ENCODE data around the gene SHLD2.
A peak's percentile ranks its signal among the peaks of the same experiment; 100 is the strongest.

The SHLD2 gene

GRCh38 chr10:87094373-87095235 is at the start of gene SHLD2, which contains the start of gene GLUD1:
SHLD2 (plus strand) TSS chr10:87095206; CDS start chr10:87151355, 56,149 bp downstream.
GLUD1 (minus strand) TSS chr10:87094843; CDS start chr10:87094769, 74 bp downstream.
- H3K4me1 ChIP-seq (ENCODE audit: insufficient read depth, low read length): peaks cover 11% of the 10 kb centered on the region

GRCh38 chr10:87045434-87045938 is 49.5 kb upstream of the SHLD2 start:
- H3K4me1 ChIP-seq (ENCODE audit: insufficient read depth, low read length): no peaks in the 10 kb centered on the region
- H3K9ac ChIP-seq (ENCODE audit: low read depth, low read length): no peak overlapping the region
- no peaks in the 10 kb centered on the region for H3K9me3 ChIP-seq (ENCODE audit: control insufficient read depth, insufficient read depth, low read length)
- no peaks in the 10 kb centered on the region; the same call in 1 of the 2 replicates for H3K36me3 ChIP-seq (ENCODE audit: insufficient read depth, low read length)

More at GRCh38 chr10:87094373-87095235, at the start of gene SHLD2, which contains the start of gene GLUD1:
- H3K36me3 ChIP-seq (ENCODE audit: insufficient read depth, low read length): no peaks in the 10 kb centered on the region; the same call in 1 of the 2 replicates
- no peaks in the 10 kb centered on the region for H3K9me3 ChIP-seq (ENCODE audit: control insufficient read depth, insufficient read depth, low read length)
- H3K9ac ChIP-seq (ENCODE audit: low read depth, low read length): peak within 1 kb of the TSS; percentile 85

- no peak overlapping the region for H3K9ac ChIP-seq (ENCODE audit: low read depth, low read length)
- no peaks in the 10 kb centered on the region for H3K9me3 ChIP-seq (ENCODE audit: control insufficient read depth, insufficient read depth, low read length)
- peaks cover 21% of the 10 kb centered on the region for H3K36me3 ChIP-seq (ENCODE audit: insufficient read depth, low read length)
- H3K4me1 ChIP-seq (ENCODE audit: insufficient read depth, low read length): no peaks in the 10 kb centered on the region
These were observed 41.9 kb upstream of the SHLD2 start for GRCh38 chr10:87053111-87053510.

- Histone ChIP-seq H3K9ac (ENCODE audit: low read depth, low read length) (no peak overlapping the region), H3K9me3 (ENCODE audit: control insufficient read depth, insufficient read depth, low read length) (no peaks in the 10 kb centered on the region), H3K36me3 (ENCODE audit: insufficient read depth, low read length) (peaks cover 24% of the 10 kb centered on the region), H3K4me1 (ENCODE audit: insufficient read depth, low read length) (no peaks in the 10 kb centered on the region)
These were observed 41.3 kb upstream of the SHLD2 start for GRCh38 chr10:87053577-87054181.

GRCh38 chr10:87054373-87055295 is 40.4 kb upstream of the SHLD2 start:
- Histone ChIP-seq H3K9ac (ENCODE audit: low read depth, low read length) (no peak overlapping the region), H3K9me3 (ENCODE audit: control insufficient read depth, insufficient read depth, low read length) (no peaks in the 10 kb centered on the region), H3K4me1 (ENCODE audit: insufficient read depth, low read length) (no peaks in the 10 kb centered on the region), H3K36me3 (ENCODE audit: insufficient read depth, low read length) (peaks cover 30% of the 10 kb centered on the region)

GRCh38 chr10:87058171-87058570 is 36.8 kb upstream of the SHLD2 start:
- H3K9ac ChIP-seq (ENCODE audit: low read depth, low read length): no peak overlapping the region

GRCh38 chr10:87059401-87059800 is 35.6 kb upstream of the SHLD2 start:
- H3K9ac ChIP-seq (ENCODE audit: low read depth, low read length): no peak overlapping the region
- no peaks in the 10 kb centered on the region for H3K4me1 ChIP-seq (ENCODE audit: insufficient read depth, low read length)
- H3K9me3 ChIP-seq (ENCODE audit: control insufficient read depth, insufficient read depth, low read length): no peaks in the 10 kb centered on the region
- H3K36me3 ChIP-seq (ENCODE audit: insufficient read depth, low read length): peaks cover 24% of the 10 kb centered on the region

More at GRCh38 chr10:87058171-87058570, 36.8 kb upstream of the SHLD2 start:
- H3K36me3 ChIP-seq (ENCODE audit: insufficient read depth, low read length): peaks cover 26% of the 10 kb centered on the region
- no peaks in the 10 kb centered on the region for H3K9me3 ChIP-seq (ENCODE audit: control insufficient read depth, insufficient read depth, low read length)
- H3K4me1 ChIP-seq (ENCODE audit: insufficient read depth, low read length): no peaks in the 10 kb centered on the region

GRCh38 chr10:87060280-87060928 is 34.6 kb upstream of the SHLD2 start:
- Histone ChIP-seq H3K9ac (ENCODE audit: low read depth, low read length) (no peak overlapping the region), H3K9me3 (ENCODE audit: control insufficient read depth, insufficient read depth, low read length) (no peaks in the 10 kb centered on the region), H3K36me3 (ENCODE audit: insufficient read depth, low read length) (peaks cover 19% of the 10 kb centered on the region), H3K4me1 (ENCODE audit: insufficient read depth, low read length) (no peaks in the 10 kb centered on the region)

GRCh38 chr10:87064651-87065050 is 30.4 kb upstream of the SHLD2 start:
- Histone ChIP-seq H3K9me3 (ENCODE audit: control insufficient read depth, insufficient read depth, low read length) (no peaks in the 10 kb centered on the region), H3K36me3 (ENCODE audit: insufficient read depth, low read length) (peaks cover 18% of the 10 kb centered on the region), H3K9ac (ENCODE audit: low read depth, low read length) (no peak overlapping the region), H3K4me1 (ENCODE audit: insufficient read depth, low read length) (no peaks in the 10 kb centered on the region)

- Histone ChIP-seq H3K9ac (ENCODE audit: low read depth, low read length) (no peak overlapping the region), H3K9me3 (ENCODE audit: control insufficient read depth, insufficient read depth, low read length) (no peaks in the 10 kb centered on the region), H3K36me3 (ENCODE audit: insufficient read depth, low read length) (peaks cover 15% of the 10 kb centered on the region; the same call in 1 of the 2 replicates), H3K4me1 (ENCODE audit: insufficient read depth, low read length) (no peaks in the 10 kb centered on the region)
These were observed 28.8 kb upstream of the SHLD2 start for GRCh38 chr10:87066178-87066577.

- Histone ChIP-seq H3K4me1 (ENCODE audit: insufficient read depth, low read length) (no peaks in the 10 kb centered on the region), H3K9me3 (ENCODE audit: control insufficient read depth, insufficient read depth, low read length) (no peaks in the 10 kb centered on the region), H3K9ac (ENCODE audit: low read depth, low read length) (no peak overlapping the region), H3K36me3 (ENCODE audit: insufficient read depth, low read length) (peaks cover 15% of the 10 kb centered on the region; the same call in 1 of the 2 replicates)
These were observed 28.1 kb upstream of the SHLD2 start for GRCh38 chr10:87066865-87067264.

- peaks cover 12% of the 10 kb centered on the region; the same call in 1 of the 2 replicates for H3K36me3 ChIP-seq (ENCODE audit: insufficient read depth, low read length)
- no peaks in the 10 kb centered on the region for H3K4me1 ChIP-seq (ENCODE audit: insufficient read depth, low read length)
- H3K9me3 ChIP-seq (ENCODE audit: control insufficient read depth, insufficient read depth, low read length): no peaks in the 10 kb centered on the region
- H3K9ac ChIP-seq (ENCODE audit: low read depth, low read length): no peak overlapping the region
These were observed 26.7 kb upstream of the SHLD2 start for GRCh38 chr10:87068281-87068680.

GRCh38 chr10:87072449-87072848 is 22.6 kb upstream of the SHLD2 start:
- Histone ChIP-seq H3K36me3 (ENCODE audit: insufficient read depth, low read length) (peaks cover 6% of the 10 kb centered on the region; the same call in 1 of the 2 replicates), H3K9ac (ENCODE audit: low read depth, low read length) (no peak overlapping the region), H3K9me3 (ENCODE audit: control insufficient read depth, insufficient read depth, low read length) (no peaks in the 10 kb centered on the region)

More at GRCh38 chr10:87072449-87072848, 22.6 kb upstream of the SHLD2 start:
- no peaks in the 10 kb centered on the region for H3K4me1 ChIP-seq (ENCODE audit: insufficient read depth, low read length)

Measured in ES-I3 (cell line).